HepG2 (cell line): ENCODE measurements around the gene SNAP91. TPM values are rescaled to one million over a fixed set of nuclear protein-coding genes. Genes with fewer than 3 reads are reported as not detected.

Source experiments
- ATAC-seq: fragments of 200-7000 bp; cut with Tn5 transposase; 3 replicates; pipeline ENCODE4 v1.9.1; 2020; ENCODE audit warnings: mild to moderate bottlenecking, moderate library complexity
- BruUV-seq: library from RNA; stranded (reverse); fragments of 400-500 nt; replicated peaks from 2 replicates; lab custom pipeline; 2021; lab: Mats Ljungman, UMichigan
- CTCF ChIA-PET: fragments of 300-600 bp; formaldehyde crosslinking; extraction: SDS; loops from one replicate; lab custom pipeline; 2021; ENCODE audit warnings: low total read pairs, inconsistent platforms, low intra/inter-chr PET ratio; lab: Yijun Ruan, JAX
- POLR2A ChIA-PET: fragments of 350-600 bp; sonication (Branson Sonifier 250); formaldehyde crosslinking; loops from one replicate; lab custom pipeline; 2020; ENCODE audit warnings: antibody characterized with exemption, inconsistent platforms; lab: Yijun Ruan, JAX
- DNase-seq: peaks from one replicate; pipeline ENCODE4 v3.0.0-alpha.2; 2015; ENCODE audit warnings: low spot score
- FAIRE-seq: peaks from 3 replicates; lab custom pipeline; 2011; peaks lifted over from hg19 to GRCh38; lab: Jason Lieb, UNC
- H2AFZ ChIP-seq: one replicate; pipeline ENCODE4 v1.6.1; 2011; ENCODE audit warnings: low read length, inconsistent platforms
- H3K27ac ChIP-seq: fragments of 300-600 bp; 3 replicates; pipeline ENCODE4 v1.8.0; 2011; ENCODE audit warnings: mixed run types, mild to moderate bottlenecking, mixed read lengths, low read length, inconsistent platforms; ENCODE audit not compliant: insufficient read depth; ENCODE audit errors: extremely low read length
- H3K27me3 ChIP-seq, 2 experiments: fragments of 200-600 bp in 1 of 2; 2 replicates in 1 of 2; 3 replicates in 1 of 2; pipeline versions ENCODE4 v1.6.0 to v1.8.0; 2011; ENCODE audit warnings: low read length in 2 of 2, mild to moderate bottlenecking in 2 of 2, moderate library complexity in 2 of 2, inconsistent platforms in 1 of 2; ENCODE audit not compliant: insufficient read depth in 2 of 2, control insufficient read depth in 1 of 2
- H3K36me3 ChIP-seq, 2 experiments: fragments of 200-600 bp in 1 of 2; replicated peaks in 1 of 2; 2 replicates in 1 of 2; 3 replicates in 1 of 2; pipeline versions ENCODE4 v1.5.1 to v1.8.0; 2011; ENCODE audit warnings: low read length in 2 of 2, inconsistent platforms in 1 of 2; ENCODE audit not compliant: insufficient read depth in 2 of 2, control insufficient read depth in 1 of 2
- H3K4me1 ChIP-seq: 2 replicates; pipeline ENCODE4 v1.5.1; 2012; ENCODE audit warnings: low read length, inconsistent platforms; ENCODE audit not compliant: insufficient read depth
- H3K4me2 ChIP-seq: 2 replicates; pipeline ENCODE4 v1.6.0; 2011; ENCODE audit warnings: low read depth, low read length, inconsistent platforms
- H3K4me3 ChIP-seq, 3 experiments: fragments of 200-600 bp in 1 of 3; sonication (generic), shearing (Covaris generic) in 1 of 3; replicated peaks in 1 of 3; 2 replicates each; pipeline ENCODE4 v1.5.1; 2011 to 2016; ENCODE audit warnings: low read length in 3 of 3, inconsistent platforms in 2 of 3, low read depth in 2 of 3, mild to moderate bottlenecking in 2 of 3, control low read depth in 1 of 3, mixed read lengths in 1 of 3; ENCODE audit not compliant: insufficient read depth in 1 of 3
- H3K79me2 ChIP-seq: one replicate; pipeline ENCODE4 v1.6.1; 2011; ENCODE audit warnings: low read length, inconsistent platforms; ENCODE audit not compliant: insufficient read depth
- H3K9ac ChIP-seq: 2 replicates; pipeline ENCODE4 v1.6.0; 2011; ENCODE audit warnings: mild to moderate bottlenecking, low read depth, low read length, inconsistent platforms; ENCODE audit not compliant: insufficient read depth
- H3K9me3 ChIP-seq: 2 replicates; pipeline ENCODE4 v1.5.1; 2012; ENCODE audit warnings: mild to moderate bottlenecking, low read length
- H4K20me1 ChIP-seq: 2 replicates; pipeline ENCODE4 v1.6.0; 2011; ENCODE audit warnings: inconsistent platforms, mild to moderate bottlenecking, low read length, moderate library complexity; ENCODE audit not compliant: insufficient read depth
- GLMP ChIP-seq: sonication (generic); formaldehyde crosslinking; IDR thresholded peaks from 2 replicates; pipeline ENCODE4 v1.9.0; 2021; ENCODE audit warnings: missing genetic modification reagents, mild to moderate bottlenecking, borderline replicate concordance
- REST ChIP-seq, 2 experiments: IDR thresholded peaks; 2 replicates each; pipeline ENCODE4 v1.6.1; 2011 to 2012; ENCODE audit warnings: low read length in 2 of 2, borderline replicate concordance in 1 of 2, low read depth in 1 of 2, mild to moderate bottlenecking in 1 of 2, moderate library complexity in 1 of 2
- SALL1 ChIP-seq: sonication (generic); formaldehyde crosslinking; IDR thresholded peaks from 2 replicates; pipeline ENCODE4 v1.8.0; 2022; ENCODE audit warnings: mild to moderate bottlenecking, missing genetic modification reagents
- WGBS: methylation state at CpG from one replicate; pipeline ENCODE4 v1.1.6; 2017; ENCODE audit warnings: low lambda C conversion rate; 5-methylcytosine and 5-hydroxymethylcytosine counted together
- in situ Hi-C: cut with HindIII; loops from 2 replicates; pipeline ENCODE4 v1.10.0; 2017; ENCODE audit warnings: low pct_unique_long_range_greater_than_20kb; ENCODE audit not compliant: extremely low pct_ligation_motif_present
- intact Hi-C: fragments of 100-400 bp; cut with micrococcal nuclease; formaldehyde crosslinking; loops from one replicate; pipeline ENCODE4 v1.10.0; 2022; ENCODE audit not compliant: unreplicated experiment
- polyA plus RNA-seq, 8 experiments: library from polyadenylated mRNA; depleted of rRNA in 3 of 8; stranded (reverse) in 7 of 8; unstranded in 1 of 8; fragments of >200 nt; fragmentation: Illumina TruSeq in 4 of 8; extraction: Trizol in 4 of 8; gene quantifications; 2 replicates each; pipeline versions ENCODE4 v1.2.1 to v1.2.3, GENCODE V29; 2011 to 2016; ENCODE audit warnings: low read depth in 4 of 8, missing spikeins in 1 of 8, mixed read lengths in 1 of 8; ENCODE audit not compliant: insufficient read depth in 1 of 8
- total RNA-seq, 5 experiments: library from RNA; depleted of rRNA; stranded (reverse); fragments of >200 nt; fragmentation: Illumina TruSeq; extraction: Trizol; gene quantifications; 2 replicates each; pipeline ENCODE4 v1.2.3, GENCODE V29; 2016; ENCODE audit warnings: low read depth in 1 of 5

SNAP91 gene
- total and polyA plus RNA-seq, 2 of the 13 experiments (the other 11 are each of a cell fraction or from before 2014, with no cell fraction given) = not detected

- H3K9me3 ChIP-seq = no peaks in the 10 kb centered on the region
- H3K4me1 ChIP-seq = no peaks in the 10 kb centered on the region
- no peak overlapping the region for H3K27ac ChIP-seq
- WGBS = 3% methylated on average over 4 of the region's 4 CpGs
- no peak overlapping the region for H2AFZ ChIP-seq
- H3K79me2 ChIP-seq = no peaks in the 10 kb centered on the region
- FAIRE-seq = no peak
- TF ChIP-seq SALL1 (CRISPR knock-in tag) = no peak
- no peak for TF ChIP-seq GLMP (CRISPR knock-in tag)
- peak in 1 of 2 experiments; percentile 67; a peak in 1 of 4 replicates for TF ChIP-seq REST (IDR thresholded peaks at IDR 0.05; ENCODE audit: borderline replicate concordance in 1 of 2, low read depth in 1 of 2, low read length in 2 of 2)
- TF ChIP-seq, all 625 proteins: peak for 1
- H3K9ac ChIP-seq = no peak overlapping the region
- intact Hi-C loops = no loop called here
- no peaks in the 10 kb centered on the region for H4K20me1 ChIP-seq
- H3K36me3 ChIP-seq = no peaks in the 10 kb centered on the region
- BruUV-seq = no TSS peak
- ChIA-PET POLR2A (no interaction called here), CTCF (no interaction called here)
- H3K4me2 ChIP-seq = no peak overlapping the region
- no peak overlapping the region for H3K4me3 ChIP-seq
- in situ Hi-C loops = no loop called here
- H3K27me3 ChIP-seq = no peaks in the 10 kb centered on the region
- DNase-seq (no peak), ATAC-seq (no peak)
Measured at GRCh38 chr6:83741089-83741488, 32.2 kb upstream of the SNAP91 start.
